Transverse colon (tissue), 4 donors: ENCODE measurements around the gene DDRGK1. TPM values are rescaled to one million over a fixed set of nuclear protein-coding genes. Genes with fewer than 3 reads are reported as not detected.
"Not testable (repeated sequence)": the region's sequence is repeated elsewhere in the genome, so short reads cannot be mapped to it uniquely, and the experiment has no call there.

Experiments
- DNase-seq: peaks from one replicate; pipeline ENCODE4 v3.0.0-alpha.2; 2019
- H3K27ac ChIP-seq, 4 donors: fragments of 200-600 bp; sonication (generic); 2 replicates each; pipeline ENCODE4 v1.5.1; 2016 to 2018; ENCODE audit warnings: inconsistent platforms in 4 of 4
- H3K27me3 ChIP-seq: fragments of 200-600 bp; sonication (generic); 2 replicates; pipeline ENCODE4 v1.5.1; 2017; ENCODE audit warnings: inconsistent platforms
- H3K36me3 ChIP-seq, 4 donors: fragments of 200-600 bp; sonication (generic); 2 replicates each; pipeline ENCODE4 v1.5.1; 2017 to 2019; ENCODE audit warnings: inconsistent platforms in 4 of 4
- H3K4me1 ChIP-seq, 4 donors: fragments of 200-600 bp; sonication (generic); 2 replicates each; pipeline ENCODE4 v1.5.1; 2017 to 2020; ENCODE audit warnings: inconsistent platforms in 4 of 4
- H3K4me3 ChIP-seq, 4 donors: fragments of 200-600 bp; sonication (generic); 1 replicate in 1 of 4; 2 replicates in 3 of 4; pipeline versions ENCODE4 v1.5.1 to v1.6.1; 2017 to 2019; ENCODE audit warnings: inconsistent platforms in 4 of 4
- H3K9me3 ChIP-seq, 2 donors: fragments of 200-600 bp; sonication (generic); 2 replicates each; pipeline ENCODE4 v1.5.1; 2017 to 2019; ENCODE audit warnings: inconsistent platforms in 2 of 2
- CTCF ChIP-seq, 5 experiments: fragments of 200-600 bp in 3 of 5; fragments of 450-650 bp in 2 of 5; sonication (generic) in 3 of 5; IDR thresholded peaks; 1 replicate in 2 of 5; 2 replicates in 3 of 5; pipeline ENCODE4 v1.5.1; 2016 to 2017; ENCODE audit warnings: antibody characterized with exemption in 5 of 5, inconsistent platforms in 3 of 5, mild to moderate bottlenecking in 2 of 5, moderate library complexity in 1 of 5
- EP300 ChIP-seq: sonication (generic); formaldehyde crosslinking; IDR thresholded peaks from one replicate; pipeline ENCODE4 v1.6.1; 2017; ENCODE audit warnings: antibody characterized with exemption, low read depth
- POLR2A ChIP-seq: fragments of 450-650 bp; IDR thresholded peaks from one replicate; pipeline ENCODE4 v1.6.1; 2016; ENCODE audit warnings: antibody characterized with exemption, mild to moderate bottlenecking, moderate library complexity
- POLR2AphosphoS5 ChIP-seq, 3 donors: sonication (generic); formaldehyde crosslinking; IDR thresholded peaks; one replicate each; pipeline ENCODE4 v1.6.1; 2016; ENCODE audit warnings: antibody characterized with exemption in 3 of 3
- WGBS, 2 donors: methylation state at CpG; one replicate each; pipeline ENCODE4 v1.1.5; 2018; ENCODE audit warnings: low coverage in 1 of 2; 5-methylcytosine and 5-hydroxymethylcytosine counted together
- in situ Hi-C, 4 donors: fragments of 200-750 bp; cut with MboI; loops; one replicate each; pipeline versions ENCODE4 v1.15.0 to v1.15.1; 2017; ENCODE audit warnings: low sequenced_read_pairs in 3 of 4, low pct_ligation_motif_present in 1 of 4, low pct_unique_long_range_greater_than_20kb in 1 of 4
- intact Hi-C: fragments of 100-400 bp; cut with DNase I; formaldehyde crosslinking; loops from one replicate; pipeline ENCODE4 v1.15.1; 2023; ENCODE audit warnings: low total_unique reads
- total RNA-seq, 4 donors: library from RNA; depleted of rRNA; stranded (reverse); fragments of >200 nt; gene quantifications; one replicate each; pipeline ENCODE4 v1.1.0, GENCODE V29; 2016

The DDRGK1 gene
- total RNA-seq, 4 donors from 2014 or later, result 47.0 to 85.6 (median 80.4) TPM

GRCh38 chr20:3218307-3218988 lies 14.0 kb upstream of the DDRGK1 start:
- 24% methylated on average over 24 of the region's 30 CpGs; no CpG with 5 or more reads in 1 of the 2 donors for WGBS, 2 donors
- Histone ChIP-seq H3K27me3 (no peaks in the 10 kb centered on the region), H3K4me3 (no peak overlapping the region), H3K27ac (no peak overlapping the region), H3K4me1 (peaks cover 0 to 8% (median 7%) of the 10 kb centered on the region in 4 donors), H3K9me3 (no peaks in the 10 kb centered on the region), H3K36me3 (peaks cover 0 to 27% (median 0%) of the 10 kb centered on the region in 4 donors)
- intact Hi-C loops (no loop called here), in situ Hi-C loops (no loop called here)
- peak; percentile 66 for DNase-seq
- TF ChIP-seq EP300, result no peak
- peak; percentile 73 to 95 (median 92) for TF ChIP-seq CTCF (IDR thresholded peaks at IDR 0.05)

- H3K27me3 ChIP-seq, H3K27ac ChIP-seq, in situ Hi-C loops, H3K4me3 ChIP-seq, intact Hi-C loops, H3K9me3 ChIP-seq, DNase-seq: not testable (repeated sequence)
- H3K4me1 ChIP-seq, result peaks cover 0 to 11% (median 10%) of the 10 kb centered on the region in 4 donors
- H3K36me3 ChIP-seq, result peaks cover 0 to 27% (median 0%) of the 10 kb centered on the region in 4 donors
- 90% methylated on average over 7 of the region's 7 CpGs; no CpG with 5 or more reads in 1 of the 2 donors for WGBS, 2 donors
Measured at GRCh38 chr20:3215359-3215917, 11.0 kb upstream of the DDRGK1 start.

- no peak overlapping the region for H3K27ac ChIP-seq
- intact Hi-C loops (no loop called here), in situ Hi-C loops (no loop called here)
- WGBS, 2 donors, result 96 to 97% methylated on average over 4 to 7 of the region's 7 CpGs
- no peaks in the 10 kb centered on the region for H3K9me3 ChIP-seq
- TF ChIP-seq EP300 (no peak), POLR2A (no peak), CTCF (IDR thresholded peaks at IDR 0.05) (no peak), POLR2AphosphoS5 (IDR thresholded peaks at IDR 0.05) (no peak)
- peaks cover 0 to 27% (median 0%) of the 10 kb centered on the region in 4 donors for H3K36me3 ChIP-seq
- peaks cover 0 to 18% (median 16%) of the 10 kb centered on the region in 4 donors for H3K4me1 ChIP-seq
- DNase-seq, result no peak
- H3K4me3 ChIP-seq, result no peak overlapping the region
- no peaks in the 10 kb centered on the region for H3K27me3 ChIP-seq
Measured at GRCh38 chr20:3213226-3213625, 8.7 kb upstream of the DDRGK1 start.

- no peak for TF ChIP-seq POLR2A
- no peak for TF ChIP-seq CTCF (IDR thresholded peaks at IDR 0.05)
- no peak for TF ChIP-seq EP300
- no peak for TF ChIP-seq POLR2AphosphoS5 (IDR thresholded peaks at IDR 0.05)
- WGBS, 2 donors, result 66% methylated on average over 2 of the region's 2 CpGs; no CpG with 5 or more reads in 1 of the 2 donors
- Histone ChIP-seq H3K36me3 (peaks cover 0 to 16% (median 0%) of the 10 kb centered on the region in 4 donors), H3K27ac (no peak overlapping the region), H3K4me3 (peak overlapping the region; percentile 73 to 85 (median 79)), H3K9me3 (no peaks in the 10 kb centered on the region), H3K27me3 (no peaks in the 10 kb centered on the region), H3K4me1 (peaks cover 0 to 19% (median 15%) of the 10 kb centered on the region in 4 donors)
- intact Hi-C loops, result no loop called here
- no peak for DNase-seq
- in situ Hi-C loops, result no loop called here
Measured at GRCh38 chr20:3210346-3210745, 5.9 kb upstream of the DDRGK1 start.
